LNCaP clone FGC (cell line): ENCODE data around the gene NCF2.
A peak's percentile ranks its signal among the peaks of the same experiment; 100 is the strongest.
"Not testable (repeated sequence)": the region's sequence is repeated elsewhere in the genome, so short reads cannot be mapped to it uniquely, and the experiment has no call there.

Experiments
- DNase-seq: peaks from one replicate; pipeline ENCODE4 v3.0.0-alpha.2; 2011; ENCODE audit warnings: low read depth
- H3K4me3 ChIP-seq: 2 replicates; pipeline ENCODE4 v1.5.1; 2011; ENCODE audit warnings: mild to moderate bottlenecking, low read depth, low read length, control low read depth
- TF ChIP-seq, protein P1 (sequence below): IDR thresholded peaks from 2 replicates; pipeline ENCODE4 v1.5.1; 2012; ENCODE audit warnings: mild to moderate bottlenecking; ENCODE audit not compliant: control insufficient read depth, insufficient read depth; ENCODE audit errors: extremely low read depth

The NCF2 gene

DNA sequence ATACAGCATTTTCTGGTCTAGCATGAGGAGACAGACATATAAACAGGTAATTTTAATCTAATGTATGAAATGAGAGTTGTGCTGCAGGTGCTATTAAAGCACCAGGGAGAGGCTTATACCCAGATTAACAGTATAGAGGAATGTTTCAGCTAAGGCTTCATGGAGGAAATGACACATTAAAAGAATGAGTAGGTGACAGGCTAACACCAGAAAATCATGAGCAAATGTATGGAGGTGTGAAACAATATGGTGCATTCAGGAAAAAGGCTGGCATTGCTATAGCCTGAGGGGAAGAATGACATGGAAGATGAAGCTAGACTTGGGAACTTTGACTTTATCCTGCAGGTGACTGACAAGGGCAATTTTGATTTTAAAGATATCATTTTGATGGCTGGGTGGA, 38.3 kb upstream of the NCF2 start:
- no peak for DNase-seq
- TF ChIP-seq, protein P1, sequence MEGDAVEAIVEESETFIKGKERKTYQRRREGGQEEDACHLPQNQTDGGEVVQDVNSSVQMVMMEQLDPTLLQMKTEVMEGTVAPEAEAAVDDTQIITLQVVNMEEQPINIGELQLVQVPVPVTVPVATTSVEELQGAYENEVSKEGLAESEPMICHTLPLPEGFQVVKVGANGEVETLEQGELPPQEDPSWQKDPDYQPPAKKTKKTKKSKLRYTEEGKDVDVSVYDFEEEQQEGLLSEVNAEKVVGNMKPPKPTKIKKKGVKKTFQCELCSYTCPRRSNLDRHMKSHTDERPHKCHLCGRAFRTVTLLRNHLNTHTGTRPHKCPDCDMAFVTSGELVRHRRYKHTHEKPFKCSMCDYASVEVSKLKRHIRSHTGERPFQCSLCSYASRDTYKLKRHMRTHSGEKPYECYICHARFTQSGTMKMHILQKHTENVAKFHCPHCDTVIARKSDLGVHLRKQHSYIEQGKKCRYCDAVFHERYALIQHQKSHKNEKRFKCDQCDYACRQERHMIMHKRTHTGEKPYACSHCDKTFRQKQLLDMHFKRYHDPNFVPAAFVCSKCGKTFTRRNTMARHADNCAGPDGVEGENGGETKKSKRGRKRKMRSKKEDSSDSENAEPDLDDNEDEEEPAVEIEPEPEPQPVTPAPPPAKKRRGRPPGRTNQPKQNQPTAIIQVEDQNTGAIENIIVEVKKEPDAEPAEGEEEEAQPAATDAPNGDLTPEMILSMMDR: no peak
- no peak overlapping the region for H3K4me3 ChIP-seq

DNA sequence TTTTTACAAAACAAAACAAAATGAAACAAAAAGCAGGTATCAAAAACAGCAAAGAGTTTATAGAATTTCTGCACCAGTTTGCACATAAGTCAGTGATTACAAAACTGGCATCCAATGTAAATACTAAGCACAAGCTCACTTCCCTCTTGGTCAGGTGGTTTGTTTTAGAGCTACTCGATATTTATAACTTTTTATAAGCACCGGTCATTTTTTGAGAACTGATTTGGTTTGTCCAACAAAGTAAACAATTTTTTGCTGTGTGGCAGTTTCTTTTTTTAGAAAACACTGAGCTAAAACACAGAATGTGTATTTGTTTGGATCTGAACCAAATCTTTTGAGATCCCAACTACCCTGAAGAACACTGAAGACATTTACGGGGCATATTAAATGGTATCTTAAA, 36.0 kb upstream of the NCF2 start:
- H3K4me3 ChIP-seq: peak overlapping the region; percentile 16; the same call in 1 of the 2 replicates
- peak; percentile 76 for DNase-seq

GRCh38 chr1:183622884-183623785, 32.9 kb upstream of the NCF2 start:
- TF ChIP-seq, protein P1: peak; percentile 94
- peak; percentile 58 for DNase-seq
- H3K4me3 ChIP-seq: no peak overlapping the region

DNA sequence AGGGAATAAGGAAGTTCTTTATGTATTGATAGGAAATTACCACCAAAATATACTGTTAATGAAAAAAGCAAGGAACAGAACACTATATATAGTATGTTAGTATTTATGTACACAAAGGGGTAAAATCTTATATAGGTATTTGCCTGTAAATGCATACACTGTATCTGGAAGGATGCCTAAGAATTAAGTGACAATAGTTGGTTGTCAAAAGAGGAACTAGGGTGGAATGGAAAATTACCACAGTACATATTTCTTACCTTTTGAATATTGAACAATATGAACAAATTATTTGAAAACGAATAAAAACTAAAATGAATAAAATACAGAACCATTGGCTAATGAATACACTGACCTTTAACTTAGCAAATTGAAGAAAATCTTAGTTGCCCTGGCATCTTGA, 31.8 kb upstream of the NCF2 start:
- no peak overlapping the region for H3K4me3 ChIP-seq
- TF ChIP-seq, protein P1: no peak
- DNase-seq: no peak

DNA sequence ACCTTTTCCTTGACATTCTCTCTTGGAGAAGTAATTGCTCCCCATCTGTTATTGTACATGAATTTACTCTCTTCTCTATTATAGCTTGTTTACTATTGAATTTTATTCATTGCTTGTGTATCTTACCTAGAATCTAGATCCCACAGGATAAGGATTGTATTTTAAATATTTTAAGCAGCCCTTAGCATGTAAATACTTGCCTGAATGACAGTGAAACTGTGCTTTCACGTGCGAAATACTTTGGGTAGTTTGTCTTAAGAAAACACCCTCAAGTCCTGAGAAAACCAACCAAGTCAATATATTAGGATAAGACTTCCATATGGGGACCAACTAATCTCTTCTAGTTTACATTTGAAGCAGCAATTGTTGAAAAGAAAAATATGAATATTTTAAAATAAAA, 30.1 kb upstream of the NCF2 start:
- H3K4me3 ChIP-seq: no peak overlapping the region
- TF ChIP-seq, protein P1: no peak
- no peak for DNase-seq

DNA sequence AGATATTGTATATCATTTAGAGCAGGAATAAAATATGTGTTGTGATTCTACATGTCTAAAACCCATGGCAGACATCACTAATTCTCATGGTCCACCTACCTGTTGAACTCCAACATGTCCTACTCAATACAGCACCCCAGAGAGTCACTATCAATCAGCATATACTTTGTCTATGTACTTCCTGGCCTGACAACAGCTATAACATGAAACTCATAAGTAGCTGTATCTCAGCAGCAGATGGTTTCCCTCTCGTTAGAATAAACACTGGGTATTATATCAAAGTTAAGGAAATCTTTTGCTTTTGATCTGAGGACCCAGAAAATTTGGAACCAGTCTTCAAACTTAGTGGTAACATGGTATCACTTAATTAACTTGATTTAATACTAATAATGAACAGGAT, 29.5 kb upstream of the NCF2 start:
- TF ChIP-seq, protein P1: no peak
- no peak overlapping the region for H3K4me3 ChIP-seq
- DNase-seq: no peak

DNA sequence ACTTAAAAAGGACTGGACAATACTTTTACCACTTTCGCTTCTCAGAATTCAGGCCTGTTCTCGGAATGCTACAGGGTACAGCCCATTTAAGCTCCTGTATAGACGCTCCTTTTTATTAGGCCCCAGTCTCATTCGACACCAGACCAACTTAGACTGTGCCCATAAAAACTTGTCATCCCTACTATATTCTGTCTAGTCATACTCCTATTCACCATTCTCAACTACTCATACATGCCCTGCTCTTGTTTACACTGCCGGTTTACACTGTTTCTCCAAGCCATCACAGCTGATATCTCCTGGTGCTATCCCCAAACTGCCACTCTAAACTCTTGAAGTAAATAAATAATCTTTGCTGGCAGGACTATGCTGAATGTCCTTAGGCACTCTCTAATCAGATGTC, 27.9 kb upstream of the NCF2 start:
- H3K4me3 ChIP-seq, DNase-seq: not testable (repeated sequence)

- H3K4me3 ChIP-seq, DNase-seq: not testable (repeated sequence)
Observed at GRCh38 chr1:183612975-183613374, 22.7 kb upstream of the NCF2 start.
